ENCODE results near the gene NUTM1.
"Not testable (repeated sequence)": the region's sequence is repeated elsewhere in the genome, so short reads cannot be mapped to it uniquely, and the experiment has no call there.

NUTM1 gene

GRCh38 chr15:34337557-34338306, 5.4 kb upstream of the NUTM1 start, which contains the start of gene SLC12A6:
Gene SLC12A6 (minus strand): TSS chr15:34337781. CDS start chr15:34336680, 1,101 bp downstream.
- DNase-seq (ENCODE audit: low read depth) = peak; percentile 97

- DNase-seq (ENCODE audit: low read depth) = no peak
Observed at GRCh38 chr15:34338347-34338746, 4.8 kb upstream of the NUTM1 start.

GRCh38 chr15:34339946-34340345, 3.2 kb upstream of the NUTM1 start:
- DNase-seq (ENCODE audit: low read depth) = no peak

GRCh38 chr15:34341381-34342212, 1.5 kb upstream of the NUTM1 start:
- DNase-seq (ENCODE audit: low read depth) = no peak

GRCh38 chr15:34342213-34342736, 840 bp upstream of the NUTM1 start:
- peak; percentile 15 for DNase-seq (ENCODE audit: low read depth)

GRCh38 chr15:34347951-34348638, 5.0 kb downstream of the NUTM1 start:
- no peak for DNase-seq (ENCODE audit: low read depth)

- DNase-seq (ENCODE audit: low read depth) = no peak
Observed at GRCh38 chr15:34348735-34349300, 5.7 kb downstream of the NUTM1 start.

GRCh38 chr15:34349769-34350168, 6.7 kb downstream of the NUTM1 start:
- DNase-seq (ENCODE audit: low read depth) = no peak

GRCh38 chr15:34352996-34353395, 9.9 kb downstream of the NUTM1 start:
- DNase-seq (ENCODE audit: low read depth) = not testable (repeated sequence)

- no peak for DNase-seq (ENCODE audit: low read depth)
Observed at GRCh38 chr15:34353627-34354026, 10.5 kb downstream of the NUTM1 start.

GRCh38 chr15:34354286-34354685, 11.2 kb downstream of the NUTM1 start:
- DNase-seq (ENCODE audit: low read depth) = no peak

- DNase-seq (ENCODE audit: low read depth) = no peak
Observed at GRCh38 chr15:34355241-34355640, 12.1 kb downstream of the NUTM1 start.

- DNase-seq (ENCODE audit: low read depth) = no peak
Observed at GRCh38 chr15:34357653-34358052, 14.5 kb downstream of the NUTM1 start.

GRCh38 chr15:34358367-34358766, 15.3 kb downstream of the NUTM1 start:
- peak; percentile 64 for DNase-seq (ENCODE audit: low read depth)

- no peak for DNase-seq (ENCODE audit: low read depth)
Observed at GRCh38 chr15:34358948-34359347, 15.8 kb downstream of the NUTM1 start.

- DNase-seq (ENCODE audit: low read depth) = no peak
Observed at GRCh38 chr15:34359416-34359815, 16.3 kb downstream of the NUTM1 start.

GRCh38 chr15:34360298-34360697, 17.2 kb downstream of the NUTM1 start:
- DNase-seq (ENCODE audit: low read depth) = peak; percentile 40

GRCh38 chr15:34361278-34361677, 18.2 kb downstream of the NUTM1 start:
- no peak for DNase-seq (ENCODE audit: low read depth)

- no peak for DNase-seq (ENCODE audit: low read depth)
Observed at GRCh38 chr15:34362047-34362773, 19.1 kb downstream of the NUTM1 start.

GRCh38 chr15:34364041-34364440, 20.9 kb downstream of the NUTM1 start:
- DNase-seq (ENCODE audit: low read depth) = no peak

GRCh38 chr15:34365091-34365825, 22.1 kb downstream of the NUTM1 start:
- peak; percentile 3 for DNase-seq (ENCODE audit: low read depth)

Measured in ELR (cell line).